Esophagus squamous epithelium (tissue), 5 donors: ENCODE measurements around the gene VASH1. TPM values are rescaled to one million over a fixed set of nuclear protein-coding genes. Genes with fewer than 3 reads are reported as not detected.

Experiments used
- DNase-seq: peaks from one replicate; lab custom pipeline; 2025; lab: John Stamatoyannopoulos, UW
- H3K27ac ChIP-seq, 4 donors: fragments of 200-600 bp; sonication (generic); one replicate each; pipeline ENCODE4 v1.5.1; 2016 to 2019; ENCODE audit warnings: mild to moderate bottlenecking in 1 of 4
- H3K27me3 ChIP-seq, 4 donors: fragments of 200-600 bp; sonication (generic); 1 replicate in 3 of 4; 2 replicates in 1 of 4; pipeline versions ENCODE4 v1.5.1 to v1.6.0; 2017 to 2021; ENCODE audit warnings: antibody characterized with exemption in 1 of 4
- H3K36me3 ChIP-seq, 3 donors: fragments of 200-600 bp; sonication (generic); one replicate each; pipeline ENCODE4 v1.5.1; 2016 to 2019
- H3K4me1 ChIP-seq, 3 donors: fragments of 200-600 bp; sonication (generic); one replicate each; pipeline ENCODE4 v1.5.1; 2017 to 2019
- H3K4me3 ChIP-seq, 4 donors: fragments of 200-600 bp; sonication (generic); 1 replicate in 3 of 4; 2 replicates in 1 of 4; pipeline ENCODE4 v1.5.1; 2016 to 2019; ENCODE audit warnings: mild to moderate bottlenecking in 2 of 4, moderate library complexity in 1 of 4
- H3K9me3 ChIP-seq, 3 donors: fragments of 200-600 bp; sonication (generic); one replicate each; pipeline ENCODE4 v1.5.1; 2016 to 2019
- CTCF ChIP-seq, 6 experiments: fragments of 450-650 bp in 4 of 6; fragments of 200-600 bp in 2 of 6; sonication (generic) in 2 of 6; IDR thresholded peaks; one replicate each; pipeline ENCODE4 v1.5.1; 2016 to 2019; ENCODE audit warnings: antibody characterized with exemption in 6 of 6, mild to moderate bottlenecking in 4 of 6, moderate library complexity in 4 of 6
- POLR2A ChIP-seq, 4 donors: fragments of 450-650 bp; IDR thresholded peaks; one replicate each; pipeline ENCODE4 v1.6.1; 2017; ENCODE audit warnings: antibody characterized with exemption in 4 of 4, mild to moderate bottlenecking in 4 of 4, moderate library complexity in 3 of 4
- WGBS, 2 donors: methylation state at CpG; one replicate each; pipeline ENCODE4 v1.1.5; 2018; 5-methylcytosine and 5-hydroxymethylcytosine counted together
- intact Hi-C: fragments of 100-400 bp; cut with DNase I; formaldehyde crosslinking; loops from one replicate; pipeline ENCODE4 v1.15.0; 2022
- total RNA-seq, 4 donors: library from RNA; depleted of rRNA; stranded (reverse); fragments of >200 nt; gene quantifications; one replicate each; pipeline ENCODE4 v1.1.0, GENCODE V29; 2016
- donor health status: DM: yes; HTN: yes; CAD: no.

Gene VASH1
- total RNA-seq, 4 donors from 2014 or later = 1.3 to 5.7 (median 3.0) TPM

DNA sequence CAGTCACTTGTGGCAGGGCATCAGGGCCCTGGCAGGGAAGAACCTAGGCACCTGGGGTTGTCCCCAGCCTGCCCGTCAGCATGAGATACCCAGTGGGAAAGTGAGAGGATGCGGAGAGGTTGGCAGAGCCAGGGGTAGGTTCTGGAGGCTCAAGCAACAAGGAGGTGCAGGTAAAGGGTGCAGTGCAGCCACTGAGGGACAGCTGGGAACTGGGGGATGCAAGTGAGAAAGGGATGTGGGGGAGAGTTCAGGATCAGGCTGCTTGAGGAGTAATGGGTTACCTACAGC is 18.7 kb downstream of the VASH1 start:
- no peak for DNase-seq
- TF ChIP-seq POLR2A (IDR thresholded peaks at IDR 0.05) = no peak
- TF ChIP-seq CTCF (IDR thresholded peaks at IDR 0.05) = no peak
- Histone ChIP-seq H3K27ac (no peak overlapping the region), H3K9me3 (no peaks in the 10 kb centered on the region), H3K4me3 (no peak overlapping the region), H3K4me1 (peaks cover 4 to 29% (median 10%) of the 10 kb centered on the region in 3 donors), H3K27me3 (no peaks in the 10 kb centered on the region), H3K36me3 (peaks cover 0 to 36% (median 0%) of the 10 kb centered on the region in 3 donors)
- 83 to 100% methylated on average over 1 to 2 of the region's 2 CpGs for WGBS, 2 donors
- intact Hi-C loops = loop anchor here (10.0 kb wide), 1 partner anchor 65 kb away; no protein-coding TSS in a partner anchor

GRCh38 chr14:76780360-76780759 is 19.1 kb downstream of the VASH1 start:
- no peaks in the 10 kb centered on the region for H3K9me3 ChIP-seq
- 58 to 68% methylated on average over 5 of the region's 5 CpGs for WGBS, 2 donors
- peaks cover 4 to 29% (median 10%) of the 10 kb centered on the region in 3 donors for H3K4me1 ChIP-seq
- H3K27me3 ChIP-seq = no peaks in the 10 kb centered on the region
- H3K36me3 ChIP-seq = peaks cover 0 to 38% (median 0%) of the 10 kb centered on the region in 3 donors
- TF ChIP-seq POLR2A (IDR thresholded peaks at IDR 0.05) (no peak), CTCF (IDR thresholded peaks at IDR 0.05) (no peak)
- intact Hi-C loops = loop anchor here (10.0 kb wide), 1 partner anchor 66 kb away; no protein-coding TSS in a partner anchor
- no peak for DNase-seq
- no peak overlapping the region for H3K27ac ChIP-seq
- no peak overlapping the region for H3K4me3 ChIP-seq

- WGBS, 2 donors = 82 to 86% methylated on average over 6 to 7 of the region's 11 CpGs
- H3K27ac ChIP-seq = peak overlapping the region in 2 of 4 donors; percentile 29 to 39
- peaks cover 4 to 29% (median 10%) of the 10 kb centered on the region in 3 donors for H3K4me1 ChIP-seq
- intact Hi-C loops = loop anchor here (10.0 kb wide), 1 partner anchor 66 kb away; no protein-coding TSS in a partner anchor
- DNase-seq = no peak
- no peak for TF ChIP-seq POLR2A (IDR thresholded peaks at IDR 0.05)
- TF ChIP-seq CTCF (IDR thresholded peaks at IDR 0.05) = no peak
- no peaks in the 10 kb centered on the region for H3K27me3 ChIP-seq
- no peaks in the 10 kb centered on the region for H3K9me3 ChIP-seq
- no peak overlapping the region for H3K4me3 ChIP-seq
- H3K36me3 ChIP-seq = peaks cover 0 to 45% (median 0%) of the 10 kb centered on the region in 3 donors
Observed at GRCh38 chr14:76780875-76781647, 19.8 kb downstream of the VASH1 start.

DNA sequence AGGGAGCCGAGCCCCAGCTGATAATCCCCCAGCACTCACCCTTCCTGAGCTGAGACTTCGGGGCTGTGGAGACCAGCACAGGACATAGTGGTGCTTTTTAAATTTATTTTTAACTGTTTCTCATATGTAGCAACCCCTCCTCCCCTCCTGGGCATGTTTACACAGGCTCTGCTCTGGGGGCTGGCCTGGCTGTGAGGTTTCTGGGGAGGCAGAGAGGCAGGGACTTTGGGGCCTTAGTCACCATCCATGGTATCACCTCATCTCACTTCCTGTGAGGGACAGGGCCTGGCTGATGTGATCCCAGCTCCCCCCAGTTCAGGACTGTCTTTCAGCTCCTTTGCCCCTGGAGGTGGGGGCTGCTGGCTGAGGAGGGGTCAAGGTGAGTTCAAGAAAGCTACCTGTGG is 20.4 kb downstream of the VASH1 start:
- intact Hi-C loops = loop anchor here (10.0 kb wide), 1 partner anchor 67 kb away; no protein-coding TSS in a partner anchor
- no peak overlapping the region for H3K4me3 ChIP-seq
- no peaks in the 10 kb centered on the region for H3K9me3 ChIP-seq
- peak overlapping the region in 2 of 4 donors; percentile 39 for H3K27ac ChIP-seq
- TF ChIP-seq CTCF (IDR thresholded peaks at IDR 0.05) (no peak), POLR2A (IDR thresholded peaks at IDR 0.05) (no peak)
- peaks cover 0 to 51% (median 2%) of the 10 kb centered on the region in 3 donors for H3K36me3 ChIP-seq
- peaks cover 4 to 29% (median 10%) of the 10 kb centered on the region in 3 donors for H3K4me1 ChIP-seq
- DNase-seq = no peak
- no peaks in the 10 kb centered on the region for H3K27me3 ChIP-seq
- WGBS, 2 donors = 63 to 72% methylated on average over 2 of the region's 2 CpGs
